COR-L47 (cell line): ENCODE measurements around the gene CDK12.
A peak's percentile ranks its signal among the peaks of the same experiment; 100 is the strongest.

ENCODE experiments used
- DNase-seq: peaks from one replicate; lab custom pipeline; 2025; lab: John Stamatoyannopoulos, UW

CDK12 gene

GRCh38 chr17:39549747-39550573 is 88.7 kb downstream of the CDK12 start:
- no peak for DNase-seq

- DNase-seq: no peak
These were observed 90.6 kb downstream of the CDK12 start for GRCh38 chr17:39551879-39552278.

- no peak for DNase-seq
These were observed 92.2 kb downstream of the CDK12 start for GRCh38 chr17:39553341-39553945.

- DNase-seq: no peak
These were observed 94.1 kb downstream of the CDK12 start for GRCh38 chr17:39555368-39555767.

GRCh38 chr17:39556423-39556822 is 95.1 kb downstream of the CDK12 start:
- no peak for DNase-seq

DNA sequence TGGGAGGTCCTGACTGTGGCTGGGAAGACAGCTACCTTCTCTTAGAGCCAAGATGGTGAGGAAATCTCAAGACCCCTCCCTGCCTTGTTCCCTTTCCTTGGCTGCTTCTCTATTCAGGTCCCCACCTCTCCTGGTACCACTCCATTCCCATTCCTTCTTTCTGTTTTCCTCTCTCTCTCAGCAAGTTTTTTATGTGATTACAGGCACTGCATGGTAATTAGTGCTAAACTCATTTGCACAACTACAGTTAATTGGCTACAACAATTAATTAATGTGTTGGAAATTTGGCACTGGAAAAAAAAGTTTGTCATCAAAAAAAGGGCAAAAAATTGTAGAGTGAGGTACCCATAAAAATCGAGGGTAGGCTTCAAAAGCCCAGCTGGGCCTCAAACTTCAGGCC is 101.1 kb downstream of the CDK12 start:
- DNase-seq: no peak

- DNase-seq: no peak
These were observed 101.7 kb downstream of the CDK12 start for GRCh38 chr17:39562976-39563375.

- no peak for DNase-seq
These were observed 102.2 kb downstream of the CDK12 start for GRCh38 chr17:39563476-39563875.

DNA sequence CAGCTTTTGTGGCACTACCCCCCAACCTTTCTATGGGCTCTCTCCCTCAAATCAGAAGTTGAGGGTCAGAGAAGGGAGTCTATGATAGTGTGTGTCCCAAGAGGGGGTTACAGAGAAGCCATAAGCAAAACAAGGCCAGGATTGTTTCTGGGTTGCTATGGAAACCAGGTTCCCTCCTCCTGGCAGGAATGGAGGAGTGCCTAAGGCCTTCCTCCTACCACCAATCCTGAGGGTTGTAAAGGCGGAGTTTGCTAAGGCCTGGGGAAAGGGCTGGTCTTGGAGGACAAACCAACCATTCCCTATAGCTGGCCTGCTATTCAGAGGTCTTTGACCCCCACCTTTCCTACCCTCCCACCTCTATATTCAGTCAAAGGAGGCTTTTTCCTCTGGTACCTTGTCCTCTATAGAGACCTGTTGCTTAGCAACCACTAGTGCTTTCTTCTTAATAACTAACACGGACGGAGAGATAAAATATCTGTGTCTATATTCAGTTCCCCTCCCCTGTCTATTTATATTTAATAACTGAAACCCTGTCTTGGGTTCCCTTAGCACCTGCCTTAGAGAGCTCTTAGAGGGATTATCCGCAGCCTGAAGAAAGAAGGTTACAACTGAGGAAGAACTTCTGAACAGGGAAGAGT is 103.0 kb downstream of the CDK12 start:
- DNase-seq: no peak

- no peak for DNase-seq
These were observed 105.0 kb downstream of the CDK12 start for GRCh38 chr17:39566094-39566850.

DNA sequence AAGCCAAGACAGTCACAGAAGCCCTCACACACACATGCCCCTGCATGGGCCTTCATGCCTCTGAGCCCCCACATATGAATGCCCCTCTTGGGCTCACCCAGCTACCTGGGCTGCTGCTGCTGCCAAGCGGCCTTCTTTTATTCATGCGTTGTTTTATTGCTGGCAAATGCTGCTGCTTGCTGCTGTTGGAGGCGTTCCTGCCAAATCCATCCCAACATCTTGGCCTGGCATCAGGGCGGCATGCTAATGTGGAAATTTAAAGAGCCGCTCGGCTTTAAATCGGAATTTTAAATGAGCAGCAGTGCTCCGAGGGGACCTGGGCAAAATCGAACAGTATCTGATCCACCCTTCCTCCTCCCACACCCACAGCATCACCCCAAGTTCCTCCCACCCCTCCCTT is 107.4 kb downstream of the CDK12 start:
- DNase-seq: no peak

- DNase-seq: no peak
These were observed 107.8 kb downstream of the CDK12 start for GRCh38 chr17:39569126-39569525.

GRCh38 chr17:39572121-39572520 is 110.8 kb downstream of the CDK12 start:
- DNase-seq: no peak

GRCh38 chr17:39573447-39574298 is 112.4 kb downstream of the CDK12 start:
- peak; percentile 71 for DNase-seq

- peak; percentile 57 for DNase-seq
These were observed 114.9 kb downstream of the CDK12 start for GRCh38 chr17:39576187-39576586.

- DNase-seq: no peak
These were observed 117.0 kb downstream of the CDK12 start for GRCh38 chr17:39578272-39578671.

DNA sequence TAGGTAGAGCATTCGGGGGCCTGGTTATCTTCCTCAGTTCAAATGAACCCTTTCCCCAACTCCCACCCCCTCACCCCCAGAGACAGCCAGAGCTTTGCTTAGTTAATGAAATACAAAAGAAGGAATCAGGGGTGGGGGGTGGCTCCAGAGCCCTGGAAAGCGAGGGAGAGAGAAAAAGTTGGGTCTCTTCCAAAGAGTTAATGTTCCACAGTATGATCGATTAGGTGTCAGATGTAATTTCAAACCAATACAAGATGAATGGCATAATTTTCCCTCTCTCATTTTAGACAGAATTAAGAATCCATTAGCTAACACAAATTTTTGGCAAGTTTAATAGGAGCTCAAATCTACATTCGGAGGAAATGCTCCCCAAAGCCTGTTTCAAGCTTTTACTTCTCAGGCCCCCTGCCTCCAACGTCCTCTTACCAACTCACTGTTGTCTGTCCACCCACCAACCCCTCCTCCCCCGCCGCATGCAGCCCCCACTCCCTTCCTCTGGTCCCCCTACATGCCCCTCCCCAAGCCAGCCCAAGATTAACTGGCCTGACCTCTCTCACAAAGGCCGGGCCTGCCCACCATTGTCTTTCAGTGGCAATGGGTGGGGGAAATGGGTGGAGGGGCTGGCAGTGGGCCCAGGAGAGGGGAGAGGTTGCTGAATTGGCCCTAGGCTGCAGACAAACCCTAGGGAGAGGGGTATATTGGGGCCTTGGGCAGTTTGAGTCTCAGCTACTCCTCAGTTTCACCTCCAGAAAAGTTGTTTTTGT is 118.2 kb downstream of the CDK12 start:
- DNase-seq: peak; percentile 59

- DNase-seq: no peak
These were observed 118.8 kb downstream of the CDK12 start for GRCh38 chr17:39580082-39580468.

DNA sequence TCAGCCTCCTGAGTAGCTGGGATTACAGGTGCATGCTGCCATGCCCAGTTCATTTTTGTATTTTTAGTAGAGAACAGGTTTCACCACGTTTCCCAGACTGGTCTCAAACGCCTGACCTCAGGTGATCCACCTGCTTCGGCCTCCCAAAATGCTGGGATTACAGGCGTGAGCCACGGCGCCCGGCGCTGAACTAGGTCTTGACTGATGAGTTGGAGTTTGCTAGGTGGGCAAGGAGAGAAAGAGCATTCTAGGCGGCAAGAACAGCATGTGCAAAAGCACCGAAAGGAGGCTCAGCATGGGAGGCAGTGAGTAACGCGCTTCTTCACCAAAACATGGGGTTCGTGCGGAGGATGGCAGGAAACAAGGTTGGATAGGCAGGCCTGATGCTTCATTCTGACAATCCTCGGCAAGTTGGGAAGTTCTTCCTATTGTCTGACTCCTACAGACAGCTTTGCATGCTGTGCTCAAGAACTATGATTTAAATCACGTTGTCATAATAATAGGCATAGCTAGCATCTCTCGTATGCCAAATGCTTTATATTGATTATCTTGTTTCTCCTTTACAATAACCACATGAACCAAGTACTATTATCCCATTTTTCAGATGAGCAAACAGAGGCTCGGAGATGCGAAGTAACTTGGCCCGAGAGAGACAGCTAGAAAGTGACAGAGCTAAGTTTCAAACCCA is 119.9 kb downstream of the CDK12 start:
- no peak for DNase-seq

GRCh38 chr17:39581759-39582085 is 120.4 kb downstream of the CDK12 start:
- no peak for DNase-seq
